GM23248 (cell line): ENCODE results near the gene SUN1. TPM values are rescaled to one million over a fixed set of nuclear protein-coding genes. Genes with fewer than 3 reads are reported as not detected.
"Not testable (repeated sequence)": the region's sequence is repeated elsewhere in the genome, so short reads cannot be mapped to it uniquely, and the experiment has no call there.

Source experiments
- DNase-seq: peaks from one replicate; pipeline ENCODE4 v3.0.0-alpha.2; 2015
- H2AFZ ChIP-seq: fragments of 200-600 bp; sonication (generic); 2 replicates; pipeline ENCODE4 v1.6.1; 2016; ENCODE audit warnings: antibody characterized with exemption
- H3F3A ChIP-seq: fragments of 200-600 bp; sonication (generic); 2 replicates; pipeline ENCODE4 v1.6.1; 2016; ENCODE audit warnings: mild to moderate bottlenecking, antibody characterized with exemption, mixed run types; ENCODE audit not compliant: insufficient read depth
- H3K27ac ChIP-seq: fragments of 200-600 bp; sonication (generic); 2 replicates; pipeline ENCODE4 v1.5.1; 2016; ENCODE audit warnings: mild to moderate bottlenecking
- H3K27me3 ChIP-seq: fragments of 200-600 bp; sonication (generic); replicated peaks from 2 replicates; pipeline ENCODE4 v1.6.1; 2016; ENCODE audit warnings: mild to moderate bottlenecking; ENCODE audit not compliant: insufficient read depth
- H3K36me3 ChIP-seq: fragments of 200-600 bp; sonication (generic); 2 replicates; pipeline ENCODE4 v1.6.1; 2016; ENCODE audit warnings: low read depth, mild to moderate bottlenecking
- H3K4me1 ChIP-seq: fragments of 200-600 bp; sonication (generic); 2 replicates; pipeline ENCODE4 v1.6.1; 2016; ENCODE audit warnings: mild to moderate bottlenecking; ENCODE audit not compliant: insufficient read depth
- H3K4me2 ChIP-seq: fragments of 200-600 bp; sonication (generic); one replicate; pipeline ENCODE4 v1.6.1; 2016; ENCODE audit warnings: mild to moderate bottlenecking; ENCODE audit not compliant: unreplicated experiment
- H3K4me3 ChIP-seq: fragments of 200-600 bp; sonication (generic); 2 replicates; pipeline ENCODE4 v1.5.1; 2016; ENCODE audit warnings: mild to moderate bottlenecking
- H3K79me2 ChIP-seq: fragments of 200-600 bp; sonication (generic); 2 replicates; pipeline ENCODE4 v1.6.1; 2016; ENCODE audit warnings: mild to moderate bottlenecking; ENCODE audit not compliant: insufficient read depth
- H3K9ac ChIP-seq: fragments of 200-600 bp; sonication (generic); 2 replicates; pipeline ENCODE4 v1.6.1; 2016; ENCODE audit warnings: mild to moderate bottlenecking
- H3K9me2 ChIP-seq: fragments of 200-600 bp; sonication (generic); 2 replicates; pipeline ENCODE4 v1.6.1; 2016; ENCODE audit warnings: mixed run types, mild to moderate bottlenecking, moderate library complexity; ENCODE audit not compliant: insufficient read depth
- H3K9me3 ChIP-seq: fragments of 200-600 bp; sonication (generic); one replicate; pipeline ENCODE4 v1.6.1; 2017; ENCODE audit warnings: low read depth
- H4K20me1 ChIP-seq: fragments of 200-600 bp; sonication (generic); 2 replicates; pipeline ENCODE4 v1.6.0; 2016; ENCODE audit not compliant: insufficient read depth
- EZH2 ChIP-seq: fragments of 200-600 bp; sonication (generic); IDR thresholded peaks from 2 replicates; pipeline ENCODE4 v1.6.1; 2018; ENCODE audit warnings: antibody characterized with exemption, mild to moderate bottlenecking; ENCODE audit not compliant: insufficient read depth, poor library complexity, severe bottlenecking
- EZH2phosphoT487 ChIP-seq: fragments of 200-600 bp; sonication (generic); IDR thresholded peaks from 2 replicates; pipeline ENCODE4 v1.6.1; 2018; ENCODE audit warnings: antibody characterized with exemption, moderate library complexity, mild to moderate bottlenecking, low read depth; ENCODE audit not compliant: insufficient read depth
- WGBS, 2 experiments: methylation state at CpG; one replicate each; pipeline ENCODE4 v1.1.6; 2015 to 2017; ENCODE audit warnings: low lambda C conversion rate in 2 of 2, low coverage in 1 of 2; ENCODE audit errors: missing lambda C conversion rate in 2 of 2; 5-methylcytosine and 5-hydroxymethylcytosine counted together
- in situ Hi-C: fragments of 300-500 bp; cut with MboI; formaldehyde crosslinking; loops from 2 replicates; pipeline ENCODE4 v1.15.0; 2020
- polyA plus RNA-seq: library from polyadenylated mRNA; unstranded; fragments of >200 nt; fragmentation: Nextera tagmentation; extraction: Ambion mirVana; gene quantifications from 2 replicates; pipeline ENCODE4 v1.2.1, GENCODE V29; 2016
- total RNA-seq: library from RNA; depleted of rRNA; stranded (reverse); fragments of >200 nt; shearing (Covaris generic); gene quantifications from 2 replicates; pipeline ENCODE4 v1.2.3, GENCODE V29; 2014

SUN1 gene
- total and polyA plus RNA-seq, 2 experiments from 2014 or later, result 74.0 to 104 TPM

DNA sequence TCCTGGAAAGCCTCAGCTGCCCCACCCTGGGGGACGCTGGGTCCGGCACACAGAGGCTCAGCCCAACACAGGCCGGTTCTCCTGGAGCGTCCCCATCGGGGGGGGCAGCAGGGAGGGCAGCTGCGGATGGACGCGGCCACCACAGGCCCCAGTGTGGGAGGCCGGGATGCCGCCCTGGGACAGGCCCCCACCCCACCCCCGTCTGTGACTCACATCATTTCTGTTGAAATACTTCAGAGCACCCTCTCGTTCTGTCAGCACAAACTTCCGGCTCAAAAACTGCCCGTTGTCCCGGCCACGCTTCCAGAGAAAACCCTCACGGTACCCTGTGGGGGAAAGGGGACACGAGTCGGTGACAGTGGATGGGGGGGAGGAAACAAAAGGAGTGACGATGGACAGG lies 72.6 kb downstream of the SUN1 start:
- no peak overlapping the region for H3K27ac ChIP-seq
- no peaks in the 10 kb centered on the region for H3K79me2 ChIP-seq
- no peak overlapping the region for H3K9ac ChIP-seq
- H3K4me3 ChIP-seq, result peak overlapping the region; percentile 50
- H3K4me2 ChIP-seq, result peak overlapping the region; percentile 53
- peaks cover 6% of the 10 kb centered on the region; the same call in 1 of the 2 replicates for H3K4me1 ChIP-seq
- H2AFZ ChIP-seq, result peak overlapping the region; percentile 51; the same call in 1 of the 2 replicates
- DNase-seq, result peak; percentile 64
- TF ChIP-seq EZH2 (no peak), EZH2phosphoT487 (no peak)
- H3K36me3 ChIP-seq, result no peaks in the 10 kb centered on the region
- H3F3A ChIP-seq, result no peaks in the 10 kb centered on the region
- H3K9me2 ChIP-seq, result no peaks in the 10 kb centered on the region
- no peaks in the 10 kb centered on the region for H4K20me1 ChIP-seq
- H3K9me3 ChIP-seq, result no peaks in the 10 kb centered on the region
- H3K27me3 ChIP-seq, result peaks cover 20% of the 10 kb centered on the region
- 6% methylated on average over 9 to 20 of the region's 20 CpGs for WGBS, 2 experiments
- in situ Hi-C loops, result no loop called here

GRCh38 chr7:906776-907157 lies 74.5 kb downstream of the SUN1 start:
- H3F3A ChIP-seq, result no peaks in the 10 kb centered on the region
- H3K4me1 ChIP-seq, result peaks cover 6% of the 10 kb centered on the region; the same call in 1 of the 2 replicates
- no peak for TF ChIP-seq EZH2phosphoT487
- TF ChIP-seq EZH2, result no peak
- no peak overlapping the region for H3K27ac ChIP-seq
- H3K27me3 ChIP-seq, result peaks cover 20% of the 10 kb centered on the region
- 48 to 74% methylated on average over 4 to 10 of the region's 10 CpGs for WGBS, 2 experiments
- H2AFZ ChIP-seq, result no peak overlapping the region
- H3K79me2 ChIP-seq, result no peaks in the 10 kb centered on the region
- H3K9me3 ChIP-seq, result no peaks in the 10 kb centered on the region
- no peaks in the 10 kb centered on the region for H3K36me3 ChIP-seq
- no peak overlapping the region for H3K9ac ChIP-seq
- H3K9me2 ChIP-seq, result no peaks in the 10 kb centered on the region
- in situ Hi-C loops, result no loop called here
- peak; percentile 26 for DNase-seq
- H3K4me3 ChIP-seq, result no peak overlapping the region
- no peak overlapping the region for H3K4me2 ChIP-seq
- no peaks in the 10 kb centered on the region for H4K20me1 ChIP-seq

GRCh38 chr7:907158-907980 lies 75.1 kb downstream of the SUN1 start:
- in situ Hi-C loops, result no loop called here
- WGBS, 2 experiments, result 42 to 49% methylated on average over 42 to 43 of the region's 49 CpGs
- Histone ChIP-seq H3K27me3 (peaks cover 19% of the 10 kb centered on the region), H2AFZ (no peak overlapping the region), H3K36me3 (no peaks in the 10 kb centered on the region), H3K9me3 (no peaks in the 10 kb centered on the region), H3K79me2 (no peaks in the 10 kb centered on the region), H3F3A (no peaks in the 10 kb centered on the region), H3K4me3 (no peak overlapping the region), H3K9me2 (no peaks in the 10 kb centered on the region), H4K20me1 (no peaks in the 10 kb centered on the region), H3K27ac (no peak overlapping the region), H3K9ac (no peak overlapping the region), H3K4me2 (no peak overlapping the region), H3K4me1 (peaks cover 6% of the 10 kb centered on the region; the same call in 1 of the 2 replicates)
- DNase-seq, result peak; percentile 26
- TF ChIP-seq EZH2phosphoT487, result no peak
- TF ChIP-seq EZH2, result no peak

DNA sequence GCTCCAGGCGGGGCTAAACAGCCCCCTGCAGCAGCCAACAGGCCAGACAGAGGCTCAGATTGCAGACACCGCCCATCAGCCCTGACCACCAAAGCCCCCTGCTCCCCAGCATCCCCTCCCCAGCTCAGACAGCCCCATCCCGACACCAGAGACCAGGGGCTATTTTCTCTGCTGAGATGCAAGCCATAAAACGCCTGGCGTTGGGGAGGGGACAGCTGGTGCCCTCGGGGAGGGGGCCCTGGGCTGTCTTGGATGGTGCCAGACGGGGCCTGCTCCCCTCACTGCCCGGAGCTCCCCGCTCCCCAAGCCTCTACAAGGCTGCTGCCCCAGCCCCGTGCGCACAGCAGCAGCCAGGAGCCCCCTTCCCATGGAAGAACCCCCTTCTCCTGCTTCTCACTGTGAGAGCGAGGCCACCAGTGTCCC lies 75.9 kb downstream of the SUN1 start:
- Histone ChIP-seq H3K9me3 (no peaks in the 10 kb centered on the region), H2AFZ (no peak overlapping the region), H3K36me3 (no peaks in the 10 kb centered on the region), H3K9me2 (no peaks in the 10 kb centered on the region), H3K9ac (no peak overlapping the region), H4K20me1 (no peaks in the 10 kb centered on the region), H3K27ac (no peak overlapping the region), H3K27me3 (peaks cover 11% of the 10 kb centered on the region), H3K79me2 (no peaks in the 10 kb centered on the region), H3K4me2 (no peak overlapping the region), H3K4me1 (peaks cover 6% of the 10 kb centered on the region; the same call in 1 of the 2 replicates), H3K4me3 (no peak overlapping the region), H3F3A (no peaks in the 10 kb centered on the region)
- DNase-seq, result no peak
- in situ Hi-C loops, result no loop called here
- no peak for TF ChIP-seq EZH2phosphoT487
- TF ChIP-seq EZH2, result no peak
- 50 to 54% methylated on average over 2 to 12 of the region's 12 CpGs for WGBS, 2 experiments

- H3K4me1 ChIP-seq, H4K20me1 ChIP-seq, H3K79me2 ChIP-seq, H2AFZ ChIP-seq, H3K36me3 ChIP-seq, H3K4me3 ChIP-seq, in situ Hi-C loops, H3K4me2 ChIP-seq, H3K27ac ChIP-seq, H3K27me3 ChIP-seq, H3F3A ChIP-seq, H3K9ac ChIP-seq, H3K9me3 ChIP-seq, H3K9me2 ChIP-seq: not testable (repeated sequence)
- peak; percentile 59 for DNase-seq
- 29 to 48% methylated on average over 19 to 42 of the region's 73 CpGs for WGBS, 2 experiments
Observed at GRCh38 chr7:908591-909357, 76.5 kb downstream of the SUN1 start.
